ENCODE data around the gene PUM2. TPM values are rescaled to one million over a fixed set of nuclear protein-coding genes. Genes with fewer than 3 reads are reported as not detected.

The PUM2 gene
- total RNA-seq, 2 donors from 2014 or later = 114 to 126 TPM

DNA sequence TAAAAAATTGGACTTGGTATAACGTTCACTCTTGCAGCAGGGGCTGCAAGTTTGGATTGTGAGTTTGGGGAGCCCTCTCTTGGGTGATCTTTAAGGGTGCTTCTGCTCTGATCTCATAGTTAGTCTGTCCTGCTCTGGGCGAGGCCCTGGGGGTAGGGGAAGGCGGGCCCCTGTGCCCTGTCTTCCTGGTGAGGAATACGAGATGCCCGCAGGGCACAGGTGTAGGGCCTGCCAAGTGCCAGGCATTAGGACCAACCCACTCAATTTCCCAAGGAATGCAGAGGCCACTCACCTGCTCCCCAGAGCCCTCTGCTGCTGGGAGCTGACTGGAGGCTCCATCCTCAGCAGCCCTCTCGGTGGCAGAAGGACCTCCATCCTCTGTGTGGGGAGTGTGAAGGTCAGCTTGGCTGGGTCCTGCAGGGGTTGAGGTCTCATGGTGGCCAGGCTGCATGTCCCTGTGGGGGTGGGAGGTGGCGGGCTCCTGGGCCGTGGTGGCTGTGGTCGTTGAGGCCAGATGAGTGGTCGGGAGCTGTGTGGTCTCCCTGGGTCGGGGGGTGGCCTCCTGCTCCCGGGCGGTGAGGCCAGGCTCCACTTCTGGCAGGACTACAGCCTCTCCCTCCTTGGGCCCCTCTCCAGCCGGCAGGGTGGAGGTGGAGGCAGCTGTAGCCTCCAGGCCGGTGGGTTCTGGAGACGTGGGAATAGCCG is 147.0 kb downstream of the PUM2 start:
- no peak overlapping the region for H3K27ac Mint-ChIP-seq
- WGBS, 2 experiments (ENCODE audit: insufficient coverage in 1 of 2, insufficient read length in 1 of 2) = 91 to 94% methylated on average over 12 to 17 of the region's 17 CpGs
- H3K36me3 Mint-ChIP-seq (ENCODE audit: low read depth) = peaks cover 27% of the 10 kb centered on the region

DNA sequence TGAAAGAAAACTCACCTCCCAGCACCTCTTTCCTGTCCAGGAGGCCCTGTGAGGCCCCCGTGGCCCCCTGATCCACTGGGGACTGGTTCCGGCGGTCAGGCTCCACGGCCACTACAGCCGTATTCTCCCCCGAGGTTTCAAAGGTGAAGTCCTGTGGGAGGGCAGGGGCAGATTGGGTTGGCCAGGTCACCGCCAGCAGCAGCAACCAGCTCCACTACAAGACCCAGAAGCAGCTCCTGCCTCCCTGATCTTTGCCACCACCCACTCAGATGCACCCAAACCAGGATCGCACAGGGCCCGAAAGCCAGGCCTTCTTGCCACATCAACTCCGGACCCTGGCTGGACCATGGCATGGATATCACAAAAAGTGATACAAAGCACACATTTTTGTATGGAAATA is 147.6 kb downstream of the PUM2 start:
- Mint-ChIP-seq H3K36me3 (ENCODE audit: low read depth) (peaks cover 27% of the 10 kb centered on the region), H3K9me3 (peaks cover 3% of the 10 kb centered on the region), H3K27me3 (ENCODE audit: insufficient read depth) (peaks cover 7% of the 10 kb centered on the region), H3K27ac (no peak overlapping the region), H3K4me3 (no peak overlapping the region), H3K4me1 (peaks cover 14% of the 10 kb centered on the region)
- no peak overlapping the region for H3K4me3 ChIP-seq (ENCODE audit: low read length)
- TF ChIP-seq, protein P1, sequence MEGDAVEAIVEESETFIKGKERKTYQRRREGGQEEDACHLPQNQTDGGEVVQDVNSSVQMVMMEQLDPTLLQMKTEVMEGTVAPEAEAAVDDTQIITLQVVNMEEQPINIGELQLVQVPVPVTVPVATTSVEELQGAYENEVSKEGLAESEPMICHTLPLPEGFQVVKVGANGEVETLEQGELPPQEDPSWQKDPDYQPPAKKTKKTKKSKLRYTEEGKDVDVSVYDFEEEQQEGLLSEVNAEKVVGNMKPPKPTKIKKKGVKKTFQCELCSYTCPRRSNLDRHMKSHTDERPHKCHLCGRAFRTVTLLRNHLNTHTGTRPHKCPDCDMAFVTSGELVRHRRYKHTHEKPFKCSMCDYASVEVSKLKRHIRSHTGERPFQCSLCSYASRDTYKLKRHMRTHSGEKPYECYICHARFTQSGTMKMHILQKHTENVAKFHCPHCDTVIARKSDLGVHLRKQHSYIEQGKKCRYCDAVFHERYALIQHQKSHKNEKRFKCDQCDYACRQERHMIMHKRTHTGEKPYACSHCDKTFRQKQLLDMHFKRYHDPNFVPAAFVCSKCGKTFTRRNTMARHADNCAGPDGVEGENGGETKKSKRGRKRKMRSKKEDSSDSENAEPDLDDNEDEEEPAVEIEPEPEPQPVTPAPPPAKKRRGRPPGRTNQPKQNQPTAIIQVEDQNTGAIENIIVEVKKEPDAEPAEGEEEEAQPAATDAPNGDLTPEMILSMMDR (conservative IDR thresholded peaks at IDR 0.05) = no peak
- peaks cover 5% of the 10 kb centered on the region for H3K36me3 ChIP-seq (ENCODE audit: control insufficient read depth, insufficient read depth, low read length)
- no peaks in the 10 kb centered on the region for H3K27me3 ChIP-seq (ENCODE audit: control insufficient read depth, insufficient read depth, low read length, poor library complexity, severe bottlenecking)
- no peak overlapping the region for H3K27ac ChIP-seq (ENCODE audit: low read depth, low read length)
- 94 to 100% methylated on average over 2 to 10 of the region's 10 CpGs for WGBS, 2 experiments (ENCODE audit: insufficient coverage in 1 of 2, insufficient read length in 1 of 2)
- no peak overlapping the region for H3K9ac ChIP-seq (ENCODE audit: extremely low read depth, low read length, poor library complexity, severe bottlenecking)
- H3K4me1 ChIP-seq (ENCODE audit: control insufficient read depth, insufficient read depth, low read length) = peaks cover 3% of the 10 kb centered on the region
- no peak for DNase-seq
- H3K9me3 ChIP-seq (ENCODE audit: control insufficient read depth, low read length) = no peaks in the 10 kb centered on the region

More for the DNA sequence above, 147.0 kb downstream of the PUM2 start:
- Histone ChIP-seq H3K27ac (ENCODE audit: low read depth, low read length) (no peak overlapping the region), H3K9ac (ENCODE audit: extremely low read depth, low read length, poor library complexity, severe bottlenecking) (no peak overlapping the region), H3K36me3 (ENCODE audit: control insufficient read depth, insufficient read depth, low read length) (peaks cover 5% of the 10 kb centered on the region), H3K4me1 (ENCODE audit: control insufficient read depth, insufficient read depth, low read length) (peaks cover 9% of the 10 kb centered on the region), H3K27me3 (ENCODE audit: control insufficient read depth, insufficient read depth, low read length, poor library complexity, severe bottlenecking) (no peaks in the 10 kb centered on the region), H3K9me3 (ENCODE audit: control insufficient read depth, low read length) (no peaks in the 10 kb centered on the region), H3K4me3 (ENCODE audit: low read length) (no peak overlapping the region)
- Mint-ChIP-seq H3K27me3 (ENCODE audit: insufficient read depth) (peaks cover 5% of the 10 kb centered on the region), H3K9me3 (peaks cover 3% of the 10 kb centered on the region), H3K4me3 (no peak overlapping the region), H3K4me1 (peaks cover 20% of the 10 kb centered on the region)
- DNase-seq = no peak
- TF ChIP-seq, protein P1 (conservative IDR thresholded peaks at IDR 0.05) = no peak

DNA sequence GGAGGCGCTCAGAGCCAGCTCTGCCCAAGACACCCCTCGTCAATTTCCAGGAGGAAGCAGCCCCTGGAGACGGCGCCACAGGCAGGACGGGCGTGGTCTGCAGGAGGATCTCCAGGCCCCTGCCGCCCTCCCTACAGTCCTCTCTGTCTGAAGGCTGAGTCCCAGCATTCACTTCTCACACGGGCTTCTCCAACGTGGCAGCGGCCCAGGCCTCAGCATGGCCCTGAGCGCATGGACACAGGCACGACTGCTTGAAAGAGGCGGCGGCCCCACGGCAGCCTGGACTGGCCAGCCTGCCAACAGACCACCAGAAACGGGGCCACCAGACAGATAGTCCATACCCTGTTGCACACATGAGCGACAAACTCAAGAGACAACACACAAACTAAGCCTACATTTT is 149.0 kb downstream of the PUM2 start:
- 92 to 93% methylated on average over 14 to 17 of the region's 17 CpGs for WGBS, 2 experiments (ENCODE audit: insufficient coverage in 1 of 2, insufficient read length in 1 of 2)
- TF ChIP-seq, protein P1 (conservative IDR thresholded peaks at IDR 0.05) = no peak
- Histone ChIP-seq H3K36me3 (ENCODE audit: control insufficient read depth, insufficient read depth, low read length) (peaks cover 5% of the 10 kb centered on the region), H3K9ac (ENCODE audit: extremely low read depth, low read length, poor library complexity, severe bottlenecking) (no peak overlapping the region), H3K9me3 (ENCODE audit: control insufficient read depth, low read length) (no peaks in the 10 kb centered on the region), H3K4me3 (ENCODE audit: low read length) (no peak overlapping the region), H3K27ac (ENCODE audit: low read depth, low read length) (no peak overlapping the region), H3K27me3 (ENCODE audit: control insufficient read depth, insufficient read depth, low read length, poor library complexity, severe bottlenecking) (no peaks in the 10 kb centered on the region), H3K4me1 (ENCODE audit: control insufficient read depth, insufficient read depth, low read length) (no peaks in the 10 kb centered on the region)
- Mint-ChIP-seq H3K4me1 (peaks cover 3% of the 10 kb centered on the region), H3K9me3 (peaks cover 3% of the 10 kb centered on the region), H3K27me3 (ENCODE audit: insufficient read depth) (peaks cover 8% of the 10 kb centered on the region), H3K27ac (no peak overlapping the region), H3K4me3 (no peak overlapping the region), H3K36me3 (ENCODE audit: low read depth) (peaks cover 27% of the 10 kb centered on the region)
- DNase-seq = no peak

All from endodermal cell (in vitro differentiated cells).